Middle frontal gyrus (tissue), 1 donor: ENCODE results near the gene KLHL21.
"Not testable (repeated sequence)": the region's sequence is repeated elsewhere in the genome, so short reads cannot be mapped to it uniquely, and the experiment has no call there.

Experiments
- DNase-seq: peaks from one replicate; pipeline ENCODE4 v3.0.0-alpha.2; 2015; ENCODE audit warnings: low spot score; ENCODE audit errors: extremely low spot score

KLHL21 gene, protein sequence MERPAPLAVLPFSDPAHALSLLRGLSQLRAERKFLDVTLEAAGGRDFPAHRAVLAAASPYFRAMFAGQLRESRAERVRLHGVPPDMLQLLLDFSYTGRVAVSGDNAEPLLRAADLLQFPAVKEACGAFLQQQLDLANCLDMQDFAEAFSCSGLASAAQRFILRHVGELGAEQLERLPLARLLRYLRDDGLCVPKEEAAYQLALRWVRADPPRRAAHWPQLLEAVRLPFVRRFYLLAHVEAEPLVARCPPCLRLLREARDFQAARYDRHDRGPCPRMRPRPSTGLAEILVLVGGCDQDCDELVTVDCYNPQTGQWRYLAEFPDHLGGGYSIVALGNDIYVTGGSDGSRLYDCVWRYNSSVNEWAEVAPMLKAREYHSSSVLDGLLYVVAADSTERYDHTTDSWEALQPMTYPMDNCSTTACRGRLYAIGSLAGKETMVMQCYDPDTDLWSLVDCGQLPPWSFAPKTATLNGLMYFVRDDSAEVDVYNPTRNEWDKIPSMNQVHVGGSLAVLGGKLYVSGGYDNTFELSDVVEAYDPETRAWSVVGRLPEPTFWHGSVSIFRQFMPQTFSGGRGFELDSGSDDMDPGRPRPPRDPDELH

DNA sequence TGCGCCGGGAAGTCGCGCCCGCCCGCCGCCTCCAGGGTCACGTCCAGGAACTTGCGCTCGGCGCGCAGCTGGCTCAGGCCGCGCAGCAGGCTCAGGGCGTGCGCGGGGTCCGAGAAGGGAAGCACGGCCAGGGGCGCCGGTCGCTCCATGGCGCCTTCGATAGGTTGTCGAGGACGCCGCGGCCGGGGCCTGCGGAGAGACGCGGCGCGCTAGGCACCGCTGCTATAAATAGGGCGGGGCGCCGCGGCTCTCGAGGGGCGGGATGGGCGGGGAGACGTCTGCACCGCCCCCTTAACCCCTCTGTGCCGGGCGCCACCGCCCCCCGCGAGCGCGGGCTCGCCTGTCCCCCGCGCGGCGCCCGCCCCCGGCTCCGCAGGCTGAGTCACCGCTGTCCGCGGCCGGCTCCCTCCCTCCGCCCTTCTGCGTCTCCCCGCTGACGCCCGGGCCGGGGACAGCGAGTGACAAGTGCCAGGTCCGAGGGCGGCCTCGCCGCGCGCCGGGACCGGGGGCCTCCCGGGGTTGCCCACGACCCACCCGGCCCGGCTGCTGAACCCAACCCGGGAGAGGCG is at the start of gene KLHL21:
Gene KLHL21, minus strand, starts transcription at position 201 of the 569 bp plus-strand sequence. Its CDS starts 52 bp downstream, at position 149.
- DNase-seq: peak; percentile 75

DNA sequence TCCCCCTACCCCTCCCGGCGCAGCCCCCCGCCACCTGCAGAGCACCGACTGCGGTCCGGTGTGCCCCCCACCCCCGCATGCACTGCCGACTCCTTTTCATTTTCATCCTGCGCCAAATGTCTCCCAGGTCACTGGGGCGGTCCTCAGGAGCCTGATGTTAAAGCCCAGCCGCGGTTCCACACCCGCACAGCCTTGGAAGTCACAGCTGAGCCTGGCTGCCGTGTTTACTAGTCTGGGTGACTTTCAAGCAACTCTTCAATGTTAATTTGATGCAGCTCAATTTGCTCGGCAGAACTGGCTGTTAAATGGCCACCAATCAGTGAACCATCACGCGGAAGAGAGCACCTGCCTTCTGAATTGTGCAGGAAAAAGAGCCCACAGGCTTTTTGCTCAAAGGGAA is 49.2 kb upstream of the KLHL21 start:
- DNase-seq: no peak

DNA sequence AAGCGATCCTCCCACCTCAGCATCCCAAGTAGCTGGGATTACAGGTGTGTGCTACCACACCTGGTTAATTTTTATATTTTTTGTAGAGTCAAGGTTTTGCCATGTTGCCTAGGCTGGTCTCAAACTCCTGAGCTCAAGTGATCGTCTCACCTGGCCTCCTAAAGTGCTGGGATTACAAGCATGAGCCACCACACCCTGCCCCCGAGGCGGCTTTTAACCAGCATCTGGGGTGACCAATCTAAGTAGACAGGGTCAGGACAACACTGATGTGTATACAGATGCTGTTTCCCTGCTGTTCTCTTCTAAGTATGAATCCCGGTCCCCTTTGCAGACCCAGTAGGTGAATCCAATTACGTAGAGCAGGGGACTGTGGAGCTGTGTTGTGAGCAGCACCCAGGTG is 45.9 kb upstream of the KLHL21 start:
- DNase-seq: no peak

DNA sequence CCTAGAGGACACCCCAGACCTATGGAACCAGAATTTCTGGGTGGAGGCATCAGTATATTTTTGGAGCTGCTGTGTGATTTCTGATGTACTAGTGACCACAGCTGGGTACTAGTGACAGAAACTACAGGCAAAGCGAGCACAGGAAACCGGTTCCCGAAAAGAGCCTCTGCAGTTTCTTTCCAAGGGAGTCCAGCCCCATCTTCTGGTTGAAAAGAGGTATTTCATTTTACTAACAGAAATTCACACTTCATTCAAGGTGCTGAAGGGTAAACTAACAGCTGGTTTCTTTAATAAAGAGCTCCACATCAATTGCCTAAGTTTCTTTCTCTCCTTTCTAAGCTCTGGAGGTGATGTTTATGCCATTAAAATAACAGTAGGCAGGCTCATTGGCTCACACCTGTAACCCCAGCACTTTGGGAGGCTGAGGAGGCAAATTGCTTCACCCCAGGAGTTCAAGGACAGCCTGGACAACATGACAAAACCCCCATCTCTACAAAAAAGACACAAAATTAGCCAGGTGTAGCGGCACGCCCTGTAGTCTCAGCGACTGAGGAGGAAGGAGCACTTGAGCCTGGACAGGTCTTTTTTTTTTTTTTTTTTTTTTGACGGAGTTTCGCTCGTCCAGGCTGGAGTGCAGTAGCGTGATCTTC is 44.0 kb upstream of the KLHL21 start:
- DNase-seq: peak; percentile 20

DNA sequence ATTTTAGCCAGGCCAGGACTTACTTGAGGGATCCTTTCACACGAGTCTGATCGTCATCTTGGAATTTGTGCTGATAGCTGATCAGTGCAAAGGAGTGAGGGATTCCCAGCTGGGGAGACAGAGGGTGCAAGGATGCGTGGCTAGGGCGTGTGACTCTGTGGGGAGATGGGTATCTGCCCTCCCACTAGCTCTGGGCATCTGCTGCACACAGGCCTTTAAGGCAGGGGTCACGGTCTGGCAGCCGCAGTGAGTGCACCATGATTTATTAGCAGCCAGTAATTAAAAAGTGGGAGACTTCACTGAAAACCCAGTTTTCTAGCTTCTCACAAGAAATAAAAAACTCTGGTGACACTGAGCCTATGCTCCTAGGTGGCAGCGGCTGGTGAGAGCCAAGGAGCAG is 42.3 kb upstream of the KLHL21 start:
- no peak for DNase-seq

DNA sequence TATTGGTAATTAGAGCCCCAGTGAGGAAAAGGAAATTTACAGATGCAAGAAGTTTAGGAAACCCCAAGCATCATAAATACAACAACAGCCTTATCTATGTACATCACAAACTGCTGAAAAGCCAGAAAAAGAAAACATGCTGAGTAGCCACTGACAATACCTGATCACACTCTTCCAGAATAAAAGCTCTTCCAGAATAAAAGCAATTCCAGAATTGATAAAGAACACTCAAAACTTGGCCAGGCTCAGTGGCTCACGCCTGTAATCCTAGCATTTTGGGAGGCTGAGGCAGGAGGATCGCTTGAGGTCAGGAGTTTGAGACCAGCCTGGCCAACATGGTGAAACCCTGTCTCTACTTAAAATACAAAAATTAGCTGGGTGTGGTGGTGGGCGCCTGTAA is 38.2 kb upstream of the KLHL21 start:
- DNase-seq: not testable (repeated sequence)

DNA sequence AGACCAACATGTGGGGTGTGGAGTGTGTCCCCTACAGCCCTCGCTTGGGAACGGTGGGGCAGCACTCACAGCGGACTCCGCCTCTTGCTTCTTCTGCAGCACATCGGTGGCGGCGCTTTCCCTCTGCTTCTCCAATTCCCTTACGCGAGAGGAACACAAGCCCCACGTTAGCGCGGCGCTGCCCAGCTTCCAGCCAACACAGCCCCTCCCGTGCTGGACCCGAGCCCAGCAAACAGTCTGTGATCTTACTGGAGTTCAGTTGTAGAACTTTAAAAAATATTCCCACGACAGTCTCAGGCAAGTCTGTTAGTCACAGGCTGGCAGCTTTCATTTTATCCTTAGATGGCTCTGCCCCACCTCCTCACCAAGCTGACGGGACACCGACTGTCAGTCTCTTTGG is 35.6 kb upstream of the KLHL21 start:
- DNase-seq: peak; percentile 39

DNA sequence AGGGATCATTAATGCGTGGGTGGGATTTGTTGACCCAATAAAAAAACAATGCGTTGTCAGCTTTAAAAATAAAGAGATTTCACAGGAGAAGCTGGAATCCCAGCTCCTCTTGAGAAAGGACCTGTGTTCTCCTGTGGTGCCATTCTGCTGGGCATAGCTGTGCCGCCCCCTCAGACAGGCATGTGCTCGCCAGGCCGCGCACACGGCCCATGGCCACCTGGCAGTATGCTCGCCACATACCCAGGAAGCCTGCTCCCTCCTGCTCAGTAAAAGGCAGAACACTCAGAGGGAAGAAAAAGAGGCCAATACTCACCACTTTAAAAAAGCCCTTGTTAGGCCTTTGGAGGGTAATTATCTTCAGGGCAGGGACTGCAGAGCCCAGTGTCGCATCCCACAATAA is 35.1 kb upstream of the KLHL21 start:
- DNase-seq: no peak

DNA sequence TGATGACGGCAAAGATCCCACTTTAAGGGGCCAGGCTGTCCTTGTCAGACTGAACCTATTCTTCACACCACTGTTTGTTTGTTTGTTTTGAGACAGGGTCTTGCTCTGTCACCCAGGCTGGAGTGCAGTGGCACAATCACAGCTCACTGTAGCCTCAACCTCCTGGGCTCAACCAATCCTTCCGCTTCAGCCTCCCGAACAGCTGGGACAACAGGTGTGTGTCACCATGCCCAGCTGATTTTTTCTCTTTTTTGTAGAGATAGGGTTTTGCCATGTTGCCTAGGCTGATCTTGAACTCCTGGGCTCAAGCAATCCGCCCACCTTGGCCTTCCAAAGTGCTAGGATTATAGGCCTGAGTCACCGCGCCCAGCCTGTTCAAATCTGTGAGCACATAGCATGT is 34.1 kb upstream of the KLHL21 start:
- not testable (repeated sequence) for DNase-seq

DNA sequence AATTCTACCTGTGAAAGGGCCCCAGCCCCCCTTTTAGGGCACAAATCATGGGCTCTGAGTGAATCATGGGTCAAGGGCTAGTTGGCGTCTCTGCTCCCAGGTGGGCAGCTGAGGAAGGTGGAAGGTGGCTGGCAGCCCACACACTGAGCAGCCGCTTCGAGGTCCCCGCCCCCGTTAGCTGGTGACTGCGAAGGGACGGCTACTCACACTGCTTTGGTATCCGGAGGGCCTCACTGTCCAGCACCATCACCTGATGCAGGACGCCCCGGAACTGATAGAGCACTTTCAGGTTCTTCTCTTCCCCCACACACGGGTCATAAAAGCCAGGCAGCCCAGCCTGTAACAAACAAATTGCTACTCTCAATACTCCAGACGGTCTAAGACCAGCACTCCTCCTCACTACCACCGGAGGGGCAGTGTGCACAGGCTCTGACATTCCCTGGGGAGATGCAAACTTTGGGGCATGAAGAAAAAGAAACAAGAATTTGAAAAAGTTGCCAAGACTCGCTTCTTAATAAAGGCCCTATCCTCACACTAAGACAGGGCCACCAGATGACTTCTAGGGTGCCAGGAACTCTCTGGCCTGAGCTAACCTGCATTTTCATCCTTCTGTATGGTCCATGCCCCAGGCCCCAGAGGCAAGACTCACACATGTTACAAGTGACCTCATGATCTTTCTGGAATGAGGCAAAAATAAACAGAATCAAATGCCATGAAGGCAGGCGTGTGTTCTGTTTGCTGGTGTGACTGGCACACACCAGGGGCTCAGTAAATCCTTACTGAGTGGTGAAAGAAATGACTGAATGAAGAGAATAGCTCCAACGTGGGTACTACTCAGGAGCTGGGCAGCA is 33.5 kb upstream of the KLHL21 start:
- DNase-seq: no peak

DNA sequence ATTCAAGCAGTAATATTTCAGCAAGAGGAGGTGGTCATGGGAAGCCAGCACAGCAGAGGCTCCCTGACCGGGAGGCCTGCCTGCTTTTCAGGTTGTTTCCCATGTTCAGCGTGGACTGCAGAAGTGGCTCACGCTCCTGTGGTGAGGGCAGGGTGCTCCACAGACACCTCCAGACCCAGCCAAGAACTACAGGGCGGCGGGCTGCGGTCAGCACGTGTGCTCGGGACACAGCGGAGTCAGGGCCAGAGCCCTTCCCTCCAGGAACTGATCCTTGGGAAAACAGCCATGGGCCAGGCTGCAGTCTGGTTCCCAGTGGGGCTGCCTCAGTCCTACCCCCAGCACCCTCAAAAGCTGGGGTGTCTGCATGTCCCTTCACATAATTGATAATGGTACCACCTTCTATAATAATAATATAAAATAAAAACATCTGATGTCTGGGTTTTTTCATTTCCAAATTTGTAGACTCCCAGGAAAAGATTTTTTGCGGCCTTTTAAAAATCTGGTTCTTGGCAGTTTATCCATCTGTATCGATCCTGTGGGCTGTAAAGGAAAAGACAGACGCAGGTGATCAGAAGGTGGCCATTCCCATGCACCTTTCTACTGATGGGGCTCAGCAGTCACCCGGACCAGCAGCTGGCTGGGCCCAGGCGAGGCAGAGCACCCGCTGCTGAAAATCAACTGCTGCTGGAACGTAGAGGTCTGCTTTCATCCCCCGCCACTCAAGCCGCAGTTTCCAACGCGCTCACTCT is 32.7 kb upstream of the KLHL21 start:
- DNase-seq: no peak

DNA sequence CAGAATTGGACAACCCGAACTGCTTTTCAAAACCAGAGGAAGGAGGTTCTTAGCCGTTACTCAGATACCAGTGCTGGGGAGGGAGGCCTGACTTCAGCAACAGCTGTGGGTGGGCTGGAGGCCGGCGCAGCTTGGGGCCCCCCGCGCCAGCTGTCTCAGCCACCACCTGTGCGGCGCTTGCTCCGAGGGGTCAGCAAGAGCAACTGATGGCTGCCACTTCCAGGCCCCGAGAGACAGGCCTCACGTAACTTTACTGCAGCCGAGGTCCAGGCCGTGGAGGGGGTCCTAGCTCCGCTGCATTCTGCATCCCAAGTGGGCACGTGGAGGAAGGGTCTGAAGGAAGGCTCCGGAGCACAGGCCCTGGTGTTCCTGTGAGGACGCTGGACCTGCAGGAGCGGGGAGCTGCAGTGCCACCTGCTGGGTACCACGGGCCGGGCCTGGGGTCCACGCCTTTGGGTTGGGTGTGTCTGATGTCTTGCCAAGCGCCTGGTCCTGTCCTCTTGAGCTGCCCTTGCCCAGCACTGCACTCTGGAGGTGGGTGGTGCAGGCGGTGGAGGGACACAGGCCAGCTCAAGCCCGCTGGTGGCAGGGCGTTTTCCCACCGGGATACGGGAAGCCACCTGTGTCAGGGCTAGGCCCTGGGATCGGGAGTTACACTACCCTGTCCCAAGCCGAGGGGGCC is 31.8 kb upstream of the KLHL21 start:
- no peak for DNase-seq

DNA sequence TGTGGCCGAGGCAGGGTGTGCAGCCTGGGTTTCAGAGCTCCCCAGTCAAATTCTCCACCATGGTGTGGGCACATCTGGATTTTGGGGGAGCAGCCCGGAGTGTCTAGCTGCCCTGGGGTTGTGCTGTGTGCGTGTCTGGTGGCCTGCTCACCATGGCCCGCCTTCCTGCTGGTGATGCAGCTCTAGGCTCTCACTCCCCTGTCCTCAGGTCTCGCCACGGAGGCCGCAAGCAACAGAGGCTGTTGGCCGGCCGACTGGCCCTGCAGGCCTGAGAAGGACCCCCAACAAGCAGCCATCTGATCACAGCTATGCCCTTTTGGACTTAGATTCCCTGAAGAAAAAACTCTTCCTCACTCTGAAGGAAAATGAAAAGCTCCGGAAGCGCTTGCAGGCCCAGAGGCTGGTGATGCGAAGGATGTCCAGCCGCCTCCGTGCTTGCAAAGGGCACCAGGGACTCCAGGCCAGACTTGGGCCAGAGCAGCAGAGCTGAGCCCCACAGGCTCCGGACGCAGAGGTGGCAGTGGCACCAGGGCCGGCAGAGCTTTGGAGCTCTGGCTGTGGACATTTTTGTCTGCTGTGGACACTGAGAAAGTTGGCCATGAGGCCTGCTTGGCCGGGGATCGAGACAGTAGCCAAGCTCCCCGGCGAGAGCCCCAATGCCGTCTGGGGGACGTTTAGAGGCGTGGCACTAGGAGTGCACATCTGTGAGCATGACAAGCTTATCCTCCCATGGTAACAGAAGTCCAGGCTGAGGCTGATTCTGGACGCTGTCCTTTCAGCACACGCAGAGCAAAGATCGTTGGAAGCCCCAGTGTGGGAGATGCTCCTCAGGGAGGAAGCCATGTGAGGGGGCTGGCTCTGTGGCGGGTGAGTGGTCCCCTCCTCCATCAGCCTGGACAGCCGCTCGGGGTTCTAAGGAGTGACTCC is 30.2 kb upstream of the KLHL21 start:
- no peak for DNase-seq

DNA sequence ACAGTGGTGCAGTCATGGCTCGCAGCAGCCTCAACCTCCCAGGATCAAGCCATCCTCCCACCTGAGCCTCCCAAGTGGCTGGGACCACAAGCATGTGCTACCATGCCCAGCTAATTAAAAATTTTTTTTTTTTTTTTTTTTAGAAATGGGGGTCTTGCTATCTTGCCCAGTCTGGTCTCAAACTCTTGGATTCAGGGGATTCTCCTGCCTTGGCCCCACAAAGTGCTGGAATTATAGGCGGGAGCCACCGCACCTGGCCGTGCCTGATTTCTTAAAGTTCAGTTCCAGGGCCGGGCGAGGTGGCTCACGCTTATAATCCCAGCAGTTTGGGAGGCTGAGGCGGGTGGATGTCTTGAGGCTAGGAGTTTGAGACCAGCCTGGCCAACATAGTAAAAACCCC is 28.4 kb upstream of the KLHL21 start:
- DNase-seq: no peak

DNA sequence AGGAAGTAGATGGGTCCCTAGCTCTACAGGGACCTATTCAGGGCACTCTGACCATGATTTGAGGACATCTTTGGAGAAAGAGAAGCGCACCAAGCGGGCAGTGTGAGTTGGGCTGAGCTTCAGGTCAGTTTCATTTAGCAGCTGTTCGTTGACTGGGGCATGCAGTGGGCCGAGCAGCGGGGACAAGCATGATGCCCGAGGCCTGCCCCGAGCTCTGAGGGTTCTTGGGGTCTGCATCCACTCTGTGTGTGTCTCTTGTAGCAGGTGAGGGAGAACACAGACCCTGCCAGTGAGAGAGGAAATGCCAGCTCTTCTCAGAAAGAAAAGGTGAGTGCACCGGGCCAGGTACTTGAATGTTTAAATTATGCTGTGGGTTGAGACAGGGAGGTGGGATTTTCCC is 27.4 kb upstream of the KLHL21 start:
- DNase-seq: no peak

DNA sequence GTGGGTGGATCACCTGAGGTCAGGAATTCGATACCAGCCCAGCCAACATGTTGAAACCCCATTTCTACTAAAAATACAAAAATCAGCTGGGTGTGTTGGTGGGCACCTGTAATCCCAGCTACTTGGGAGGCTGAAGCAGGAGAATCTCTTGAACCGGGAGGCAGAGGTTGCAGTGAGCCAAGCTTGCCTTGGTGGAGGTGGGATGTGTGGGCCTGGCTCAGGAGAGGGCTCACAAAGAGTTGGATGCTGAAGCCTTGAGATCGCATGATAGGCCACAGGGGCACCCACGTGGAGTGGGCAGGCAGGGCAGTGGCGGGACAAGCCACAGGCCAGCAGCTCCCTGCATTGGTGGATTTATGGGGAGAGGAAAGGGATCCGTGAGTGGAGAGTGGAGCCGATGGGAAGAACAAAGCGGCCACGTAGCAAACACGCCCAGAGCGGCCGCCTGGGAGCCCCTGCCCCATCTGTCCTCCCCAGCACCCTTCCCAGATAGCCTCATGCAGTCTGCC is 26.4 kb upstream of the KLHL21 start:
- DNase-seq: no peak

DNA sequence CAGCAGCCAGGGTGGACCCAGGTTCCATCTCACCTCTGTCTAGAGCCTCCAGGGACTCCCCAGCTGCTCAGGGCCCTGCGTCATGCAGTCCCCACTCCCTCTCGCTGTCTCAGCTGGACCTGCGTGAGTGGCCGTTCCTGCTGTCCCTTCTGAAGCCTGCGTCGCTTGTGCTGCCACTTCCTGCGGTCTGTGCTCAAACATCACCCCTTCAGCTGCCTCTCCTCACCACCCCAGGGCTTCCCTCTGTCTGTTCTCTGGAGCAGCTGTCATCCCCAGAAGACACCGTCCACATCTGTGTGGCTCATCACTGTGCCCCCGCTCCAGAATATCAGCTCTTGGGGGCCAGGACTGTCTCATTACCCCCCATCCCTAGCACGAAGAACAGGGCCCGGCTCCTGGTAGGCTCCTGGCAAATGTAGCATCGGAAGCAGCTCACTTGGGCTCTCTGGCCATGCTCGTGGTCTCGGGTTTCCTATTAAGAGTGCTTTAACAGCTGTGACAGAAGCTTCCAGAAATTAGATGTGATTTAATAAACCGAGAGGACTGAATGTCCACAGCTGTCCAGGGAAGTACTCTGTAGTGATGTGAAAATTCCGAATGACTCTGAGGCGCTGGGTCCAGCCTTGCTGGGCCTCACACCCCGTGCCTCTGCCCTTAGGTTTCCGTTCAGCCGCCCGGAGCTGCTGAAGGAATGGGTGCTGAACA is 25.3 kb upstream of the KLHL21 start:
- DNase-seq: no peak

DNA sequence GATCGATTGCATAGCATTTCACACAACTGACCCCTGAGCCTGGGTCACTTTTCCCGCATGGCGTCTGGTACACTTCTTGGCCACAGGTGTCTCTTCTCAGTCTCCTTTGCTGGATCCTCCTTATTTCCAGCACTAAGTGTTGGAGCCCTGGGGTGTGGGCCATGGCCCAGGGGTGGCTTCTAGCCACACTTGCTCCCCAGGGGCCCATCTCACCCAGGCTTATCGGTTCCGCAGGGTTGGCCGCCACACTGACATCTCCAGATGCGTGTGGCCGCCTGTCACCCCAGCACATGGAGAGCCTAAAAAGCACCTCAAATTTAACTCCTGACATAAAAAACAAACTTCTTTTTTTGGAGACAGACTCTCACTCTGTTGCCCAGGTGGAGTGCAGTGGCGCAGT is 24.4 kb upstream of the KLHL21 start:
- DNase-seq: no peak
